ENCODE data around the gene YES1. TPM values are rescaled to one million over a fixed set of nuclear protein-coding genes. Genes with fewer than 3 reads are reported as not detected.

Gene YES1
- total RNA-seq, 2 experiments from 2014 or later: not detected

DNA sequence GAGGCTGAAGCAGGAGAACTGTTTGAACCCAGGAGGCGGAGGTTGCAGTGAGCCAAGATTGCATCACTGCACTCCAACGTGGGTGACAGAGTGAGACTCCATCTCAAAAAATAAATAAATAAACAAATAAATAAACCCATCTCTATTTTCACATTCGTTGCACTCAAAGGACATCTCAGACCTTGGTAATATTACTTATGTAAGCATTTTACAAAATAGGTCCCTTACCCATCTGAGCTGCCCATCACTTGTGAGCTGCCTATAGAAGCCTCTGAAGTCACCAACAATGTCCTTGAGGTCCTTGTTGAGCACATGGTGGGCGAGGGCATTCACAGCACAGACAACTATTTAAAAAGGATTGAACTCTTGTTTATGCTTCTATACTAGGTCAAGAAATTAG, 115.0 kb downstream of the YES1 start:
- peaks cover 5% of the 10 kb centered on the region for H3K36me3 ChIP-seq (ENCODE audit: insufficient read depth, low read length)
- no peaks in the 10 kb centered on the region for H3K9me3 ChIP-seq (ENCODE audit: low read length)
- intact Hi-C loops (cut with micrococcal nuclease; ENCODE audit: unreplicated experiment): no loop called here
- no peaks in the 10 kb centered on the region for H3K9me2 ChIP-seq (ENCODE audit: insufficient read depth, low read length)
- no TSS peak for BruUV-seq (replicated peaks)
- no peak overlapping the region for H3K27ac ChIP-seq (ENCODE audit: low read depth, low read length, poor library complexity, severe bottlenecking)
- H4K20me1 ChIP-seq (ENCODE audit: insufficient read depth, low read length): no peaks in the 10 kb centered on the region
- no peak overlapping the region for H2AFZ ChIP-seq (ENCODE audit: low read length)
- CTCF ChIA-PET (ENCODE audit: unreplicated experiment): no interaction called here
- H3K4me1 ChIP-seq (ENCODE audit: insufficient read depth, low read length, poor library complexity, severe bottlenecking): no peaks in the 10 kb centered on the region
- H3K79me2 ChIP-seq (ENCODE audit: insufficient read depth, low read depth, low read length): no peaks in the 10 kb centered on the region
- POLR2A ChIA-PET: interaction anchor here (0.5 kb wide), 2 partner anchors 54 to 87 kb away, joined by 3 to 5 read pairs; no protein-coding TSS in a partner anchor
- DNase-seq (ENCODE audit: low spot score): no peak
- no peak overlapping the region for H3K4me2 ChIP-seq (ENCODE audit: low read length)
- TF ChIP-seq, protein P1, sequence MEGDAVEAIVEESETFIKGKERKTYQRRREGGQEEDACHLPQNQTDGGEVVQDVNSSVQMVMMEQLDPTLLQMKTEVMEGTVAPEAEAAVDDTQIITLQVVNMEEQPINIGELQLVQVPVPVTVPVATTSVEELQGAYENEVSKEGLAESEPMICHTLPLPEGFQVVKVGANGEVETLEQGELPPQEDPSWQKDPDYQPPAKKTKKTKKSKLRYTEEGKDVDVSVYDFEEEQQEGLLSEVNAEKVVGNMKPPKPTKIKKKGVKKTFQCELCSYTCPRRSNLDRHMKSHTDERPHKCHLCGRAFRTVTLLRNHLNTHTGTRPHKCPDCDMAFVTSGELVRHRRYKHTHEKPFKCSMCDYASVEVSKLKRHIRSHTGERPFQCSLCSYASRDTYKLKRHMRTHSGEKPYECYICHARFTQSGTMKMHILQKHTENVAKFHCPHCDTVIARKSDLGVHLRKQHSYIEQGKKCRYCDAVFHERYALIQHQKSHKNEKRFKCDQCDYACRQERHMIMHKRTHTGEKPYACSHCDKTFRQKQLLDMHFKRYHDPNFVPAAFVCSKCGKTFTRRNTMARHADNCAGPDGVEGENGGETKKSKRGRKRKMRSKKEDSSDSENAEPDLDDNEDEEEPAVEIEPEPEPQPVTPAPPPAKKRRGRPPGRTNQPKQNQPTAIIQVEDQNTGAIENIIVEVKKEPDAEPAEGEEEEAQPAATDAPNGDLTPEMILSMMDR (conservative IDR thresholded peaks at IDR 0.05; ENCODE audit: low read length): no peak
- no peak for TF ChIP-seq EZH2phosphoT487 (IDR thresholded peaks at IDR 0.05; ENCODE audit: borderline replicate concordance, low read depth, low read length)
- H3K4me3 ChIP-seq (ENCODE audit: low read depth, low read length, poor library complexity, severe bottlenecking): no peak overlapping the region

DNA sequence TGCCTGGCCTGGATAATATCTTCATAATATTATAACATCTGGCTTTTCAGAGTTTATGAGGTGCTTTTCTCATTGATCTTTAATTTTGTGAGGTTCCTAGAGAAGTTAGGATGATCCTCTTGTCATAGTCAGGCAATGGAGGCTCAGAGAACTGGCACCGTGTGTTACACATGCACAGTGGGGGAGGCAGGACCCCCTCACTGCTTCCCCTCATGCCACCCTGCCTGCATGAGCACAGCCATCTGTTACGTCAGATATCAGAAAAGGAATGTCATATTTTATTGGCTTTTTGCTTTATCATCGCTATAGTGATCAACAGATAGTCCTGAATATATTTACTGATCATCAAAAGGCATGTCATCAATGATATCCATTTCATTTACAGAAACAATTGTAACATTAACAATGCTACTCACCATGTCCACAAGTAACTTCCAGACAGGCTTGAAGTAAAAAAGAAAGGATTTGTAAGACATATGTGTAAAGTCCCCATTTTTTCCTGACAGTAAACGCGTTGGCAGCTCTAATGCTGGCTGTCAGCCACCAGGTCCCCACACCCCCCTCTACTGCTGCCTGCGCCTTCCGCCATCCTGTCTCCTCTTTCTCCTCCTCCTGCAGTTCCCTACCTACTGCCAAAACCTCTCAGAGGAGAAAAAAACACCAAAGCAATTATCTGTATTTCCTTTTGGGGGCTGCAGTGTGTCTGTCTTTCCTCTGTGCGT, 118.4 kb downstream of the YES1 start:
- no peak overlapping the region for H2AFZ ChIP-seq (ENCODE audit: low read length)
- no peak for TF ChIP-seq EZH2phosphoT487 (IDR thresholded peaks at IDR 0.05; ENCODE audit: borderline replicate concordance, low read depth, low read length)
- TF ChIP-seq, protein P1 (conservative IDR thresholded peaks at IDR 0.05; ENCODE audit: low read length): no peak
- H3K4me1 ChIP-seq (ENCODE audit: insufficient read depth, low read length, poor library complexity, severe bottlenecking): no peaks in the 10 kb centered on the region
- no peak overlapping the region for H3K27ac ChIP-seq (ENCODE audit: low read depth, low read length, poor library complexity, severe bottlenecking)
- BruUV-seq (replicated peaks): no TSS peak
- H3K9me3 ChIP-seq (ENCODE audit: low read length): no peaks in the 10 kb centered on the region
- DNase-seq (ENCODE audit: low spot score): no peak
- H3K9me2 ChIP-seq (ENCODE audit: insufficient read depth, low read length): no peaks in the 10 kb centered on the region
- POLR2A ChIA-PET: interaction anchor here (0.6 to 0.9 kb wide), 2 partner anchors 10 to 14 kb away, joined by 3 read pairs; no protein-coding TSS in a partner anchor
- CTCF ChIA-PET (ENCODE audit: unreplicated experiment): no interaction called here
- no peaks in the 10 kb centered on the region; the same call in none of the 2 replicates for H3K36me3 ChIP-seq (ENCODE audit: insufficient read depth, low read length)
- intact Hi-C loops (cut with micrococcal nuclease; ENCODE audit: unreplicated experiment): no loop called here
- H3K4me2 ChIP-seq (ENCODE audit: low read length): no peak overlapping the region
- H4K20me1 ChIP-seq (ENCODE audit: insufficient read depth, low read length): no peaks in the 10 kb centered on the region
- H3K79me2 ChIP-seq (ENCODE audit: insufficient read depth, low read depth, low read length): no peaks in the 10 kb centered on the region
- no peak overlapping the region for H3K4me3 ChIP-seq (ENCODE audit: low read depth, low read length, poor library complexity, severe bottlenecking)

DNA sequence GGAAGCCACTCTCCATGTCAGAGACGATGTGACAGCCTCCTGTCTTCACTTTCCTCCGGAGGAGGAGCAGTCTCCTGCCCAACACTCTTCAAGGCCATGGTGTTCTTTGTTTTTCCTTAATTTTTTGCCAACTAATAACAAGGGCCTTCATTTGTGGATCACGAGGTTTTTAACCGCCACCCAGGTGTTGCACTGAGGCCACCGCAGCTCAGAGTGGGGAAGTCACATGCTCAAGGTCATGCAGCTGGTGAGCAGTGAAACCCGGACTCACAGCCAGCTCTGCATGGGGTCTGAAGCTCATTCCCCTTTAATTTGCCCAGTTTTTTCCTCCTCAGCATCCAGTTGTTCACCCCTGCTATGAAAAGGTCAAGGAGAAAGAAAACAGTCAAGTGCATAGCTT, 119.2 kb downstream of the YES1 start:
- H3K27ac ChIP-seq (ENCODE audit: low read depth, low read length, poor library complexity, severe bottlenecking): no peak overlapping the region
- no peak overlapping the region for H2AFZ ChIP-seq (ENCODE audit: low read length)
- H3K9me3 ChIP-seq (ENCODE audit: low read length): no peaks in the 10 kb centered on the region
- TF ChIP-seq EZH2phosphoT487 (IDR thresholded peaks at IDR 0.05; ENCODE audit: borderline replicate concordance, low read depth, low read length): no peak
- TF ChIP-seq, protein P1 (conservative IDR thresholded peaks at IDR 0.05; ENCODE audit: low read length): no peak
- H4K20me1 ChIP-seq (ENCODE audit: insufficient read depth, low read length): no peaks in the 10 kb centered on the region
- no peak overlapping the region for H3K4me2 ChIP-seq (ENCODE audit: low read length)
- ChIA-PET POLR2A (interaction anchor here (0.6 to 0.9 kb wide), 2 partner anchors 11 to 15 kb away, joined by 3 read pairs; no protein-coding TSS in a partner anchor), CTCF (ENCODE audit: unreplicated experiment) (no interaction called here)
- no peaks in the 10 kb centered on the region for H3K9me2 ChIP-seq (ENCODE audit: insufficient read depth, low read length)
- intact Hi-C loops (cut with micrococcal nuclease; ENCODE audit: unreplicated experiment): no loop called here
- H3K4me3 ChIP-seq (ENCODE audit: low read depth, low read length, poor library complexity, severe bottlenecking): no peak overlapping the region
- BruUV-seq (replicated peaks): no TSS peak
- no peaks in the 10 kb centered on the region for H3K4me1 ChIP-seq (ENCODE audit: insufficient read depth, low read length, poor library complexity, severe bottlenecking)
- H3K36me3 ChIP-seq (ENCODE audit: insufficient read depth, low read length): no peaks in the 10 kb centered on the region; the same call in none of the 2 replicates
- no peak for DNase-seq (ENCODE audit: low spot score)
- no peaks in the 10 kb centered on the region for H3K79me2 ChIP-seq (ENCODE audit: insufficient read depth, low read depth, low read length)

Data from OCI-LY7 (cell line).